ENCODE results near the gene TIMM22.
A peak's percentile ranks its signal among the peaks of the same experiment; 100 is the strongest.

Gene TIMM22

DNA sequence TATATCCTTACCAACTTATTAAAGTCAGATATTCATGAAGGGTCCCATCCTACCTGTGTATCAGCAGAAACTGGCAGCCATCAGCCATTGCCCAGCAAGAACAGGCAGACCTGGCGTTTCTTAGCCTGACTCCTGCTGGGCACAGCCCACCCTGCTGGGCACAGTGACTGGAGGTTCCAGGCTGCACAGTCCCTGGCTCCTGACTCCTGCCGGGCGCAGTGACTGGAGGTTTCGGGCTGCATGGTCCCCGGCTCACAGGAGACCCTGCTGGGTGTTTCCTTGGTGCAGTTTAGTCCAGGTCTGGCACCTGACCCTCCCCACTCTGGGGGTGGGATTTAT lies 6.7 kb downstream of the TIMM22 start:
- no peak for DNase-seq

DNA sequence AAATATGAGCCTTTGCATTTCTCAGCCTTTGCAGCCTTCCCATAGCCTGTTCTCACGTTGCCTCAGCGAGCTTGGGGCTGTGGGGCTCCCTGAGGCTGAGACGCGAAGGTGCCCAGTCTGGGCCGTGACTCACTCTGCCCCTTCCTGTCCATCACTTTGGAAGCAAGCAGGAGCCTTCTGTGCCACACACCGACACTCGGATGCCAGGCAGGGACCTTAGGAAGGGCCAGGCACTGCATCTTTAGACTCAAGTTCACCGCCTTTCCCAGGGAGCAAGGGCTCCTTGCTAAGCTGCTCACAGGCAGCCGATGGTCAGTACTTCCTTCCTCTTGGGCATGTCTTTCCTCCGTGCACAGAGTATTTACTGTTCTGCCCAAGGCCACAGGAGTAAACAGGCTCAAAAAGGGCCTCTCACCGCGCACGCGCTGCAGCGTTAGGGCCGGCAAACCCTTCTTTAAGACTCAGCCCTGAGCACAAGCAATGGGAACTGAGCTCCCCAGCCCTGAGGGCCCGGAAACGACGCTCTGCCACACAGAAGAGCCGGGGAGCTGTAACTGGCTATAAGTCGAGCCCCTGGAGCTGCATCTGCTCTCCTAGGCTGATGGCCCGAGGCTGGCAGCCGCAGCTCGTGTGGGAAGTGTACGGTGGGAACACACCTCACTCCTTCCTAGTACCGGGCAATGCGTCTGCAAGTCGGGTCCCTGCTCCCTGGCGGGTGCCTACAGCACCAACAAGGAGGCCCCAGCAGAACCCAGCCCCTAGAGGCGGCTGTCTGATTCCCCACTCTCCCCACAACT lies 7.2 kb downstream of the TIMM22 start:
- no peak for DNase-seq

DNA sequence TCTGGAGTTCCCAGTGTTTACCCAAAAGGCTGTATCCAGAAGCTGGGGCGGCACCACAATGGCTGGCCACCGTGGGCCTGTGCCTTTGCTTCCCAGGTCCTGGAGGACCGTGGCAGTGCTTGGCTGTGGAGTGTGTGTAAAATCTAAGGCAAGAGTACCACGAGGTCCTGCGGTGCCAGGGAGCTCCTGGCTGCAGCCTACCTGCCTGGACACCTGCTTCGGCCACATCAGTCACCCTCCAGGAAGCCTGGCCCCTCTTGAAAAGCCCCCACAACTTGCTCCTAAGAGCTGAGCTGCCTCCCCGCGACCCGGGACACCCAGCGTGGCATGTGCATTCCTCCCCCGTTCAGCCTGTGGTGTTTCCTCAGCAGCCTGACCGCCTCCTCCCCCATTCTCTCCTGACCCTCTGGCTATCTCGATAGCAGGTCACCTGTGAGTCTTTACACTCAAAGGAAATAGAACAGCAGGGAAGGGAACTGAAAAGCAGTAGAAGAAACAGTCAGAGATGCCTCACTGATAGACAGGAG lies 7.9 kb downstream of the TIMM22 start:
- DNase-seq: no peak

DNA sequence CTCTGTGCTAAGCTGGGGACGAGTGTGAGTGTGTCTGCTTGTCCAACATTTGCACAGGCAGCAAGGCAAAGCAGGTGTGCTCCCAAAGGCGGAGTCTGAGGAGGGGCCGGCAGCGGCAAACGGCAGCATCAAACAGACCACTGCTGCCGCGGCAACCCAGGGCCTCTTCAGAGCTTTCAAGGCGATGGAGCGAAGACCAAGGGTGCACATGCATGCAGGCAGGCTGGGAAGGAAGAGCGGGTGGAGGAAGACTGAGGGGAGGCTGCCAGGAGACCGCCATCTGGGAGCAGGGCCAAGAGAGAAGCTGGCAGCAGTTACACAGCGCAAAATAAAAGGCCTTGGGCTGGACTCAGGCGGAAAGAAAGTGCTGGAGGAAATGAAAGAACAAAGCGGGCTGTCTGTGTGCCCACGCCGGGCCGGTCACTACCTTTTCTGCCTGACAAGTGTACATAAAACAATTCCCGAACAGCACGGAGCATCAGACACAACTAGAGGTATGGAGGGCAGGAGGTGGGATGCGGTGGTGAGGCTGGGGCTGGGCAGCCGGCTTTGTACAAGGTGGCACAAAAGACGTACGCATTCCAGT lies 8.5 kb downstream of the TIMM22 start:
- DNase-seq: peak; percentile 63

DNA sequence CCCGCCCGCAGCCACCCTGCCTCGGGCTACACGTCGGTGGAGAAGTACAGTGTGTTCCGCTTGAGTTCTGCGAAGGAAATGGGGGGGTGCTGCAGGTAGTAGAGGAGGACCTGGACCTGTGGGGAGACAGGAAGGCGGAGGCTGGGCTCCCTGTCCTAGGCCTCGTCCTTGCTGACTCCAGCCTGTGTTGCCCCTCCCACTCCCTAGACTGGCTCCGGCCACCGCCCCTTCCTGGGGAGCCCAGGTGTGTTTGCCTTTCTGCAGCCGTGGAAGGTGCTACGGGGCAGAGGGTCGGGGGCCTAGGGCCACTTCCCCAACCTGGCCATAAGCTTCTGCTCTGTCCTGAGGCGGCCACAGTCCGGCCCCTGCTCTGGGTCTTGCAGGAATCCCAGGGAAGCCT lies 9.1 kb downstream of the TIMM22 start:
- DNase-seq: no peak

DNA sequence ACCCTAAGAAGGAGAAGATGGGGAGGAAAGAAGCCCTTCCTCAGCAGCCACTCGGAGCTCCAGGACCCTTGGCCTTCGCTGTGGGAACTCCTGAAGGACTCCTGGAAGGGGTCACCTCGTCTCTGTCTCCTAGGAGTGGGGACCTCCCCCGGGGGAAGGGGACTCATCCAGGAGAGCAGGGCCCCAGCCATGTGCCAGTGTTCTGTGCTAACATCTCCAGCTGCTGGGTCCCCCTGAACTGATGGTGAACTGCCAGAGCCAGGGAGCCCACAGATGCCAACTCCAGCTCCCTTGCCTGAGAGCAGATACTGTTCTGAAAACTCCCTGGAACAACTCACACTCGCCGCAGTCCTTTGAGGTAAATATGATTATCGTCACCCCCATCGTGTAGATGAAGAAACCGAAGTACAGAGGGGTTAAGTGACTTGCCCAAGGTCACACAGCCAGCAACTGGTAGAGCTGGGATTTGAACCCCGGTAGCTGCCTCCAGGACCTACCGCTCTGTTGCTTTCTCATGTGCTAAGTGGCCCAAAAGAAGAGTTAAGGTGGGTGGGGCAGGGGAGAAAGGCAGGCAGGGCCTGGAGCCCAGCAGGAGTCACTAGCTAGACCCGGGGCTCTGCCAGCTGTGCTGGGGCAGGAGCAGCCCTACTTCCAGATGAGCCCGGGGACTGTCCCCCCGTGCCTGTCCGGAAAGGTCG lies 10.5 kb downstream of the TIMM22 start:
- no peak for DNase-seq

DNA sequence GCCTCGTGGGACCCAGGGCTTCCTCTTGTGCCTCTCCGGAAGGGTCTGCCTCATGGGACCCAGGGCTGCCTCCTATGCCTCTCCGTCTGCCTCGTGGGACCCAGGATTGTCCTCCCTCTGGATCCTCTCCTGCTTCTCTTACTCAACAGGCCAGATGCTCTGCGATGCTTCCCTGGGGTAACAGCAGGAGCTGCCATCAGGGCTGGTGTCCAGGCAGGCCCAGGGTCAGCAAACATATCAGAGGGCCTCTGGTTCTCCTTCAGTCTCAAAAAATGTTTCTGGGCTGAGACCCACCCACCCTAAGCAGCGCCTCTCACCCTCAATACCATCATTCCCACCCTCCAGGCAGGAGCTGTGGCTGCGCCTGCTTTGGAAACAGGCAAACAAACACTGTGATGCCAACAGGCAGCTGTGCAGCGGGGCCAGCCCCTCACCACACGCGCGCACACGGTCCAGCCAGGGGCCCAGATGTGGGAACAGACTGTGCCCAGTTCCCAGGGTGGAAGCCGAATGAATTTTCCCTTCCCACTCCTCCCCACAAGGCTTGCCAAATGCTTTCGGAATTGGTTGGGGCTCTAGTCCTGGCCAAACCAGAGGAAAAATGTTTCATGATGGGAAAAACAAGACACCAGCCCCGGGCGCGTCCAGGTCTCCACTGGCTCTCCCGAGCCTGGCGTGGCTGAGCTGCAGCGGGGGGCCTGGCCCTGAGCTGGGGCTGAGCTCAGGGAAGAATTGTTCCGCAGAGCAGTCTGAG lies 11.3 kb downstream of the TIMM22 start:
- no peak for DNase-seq

DNA sequence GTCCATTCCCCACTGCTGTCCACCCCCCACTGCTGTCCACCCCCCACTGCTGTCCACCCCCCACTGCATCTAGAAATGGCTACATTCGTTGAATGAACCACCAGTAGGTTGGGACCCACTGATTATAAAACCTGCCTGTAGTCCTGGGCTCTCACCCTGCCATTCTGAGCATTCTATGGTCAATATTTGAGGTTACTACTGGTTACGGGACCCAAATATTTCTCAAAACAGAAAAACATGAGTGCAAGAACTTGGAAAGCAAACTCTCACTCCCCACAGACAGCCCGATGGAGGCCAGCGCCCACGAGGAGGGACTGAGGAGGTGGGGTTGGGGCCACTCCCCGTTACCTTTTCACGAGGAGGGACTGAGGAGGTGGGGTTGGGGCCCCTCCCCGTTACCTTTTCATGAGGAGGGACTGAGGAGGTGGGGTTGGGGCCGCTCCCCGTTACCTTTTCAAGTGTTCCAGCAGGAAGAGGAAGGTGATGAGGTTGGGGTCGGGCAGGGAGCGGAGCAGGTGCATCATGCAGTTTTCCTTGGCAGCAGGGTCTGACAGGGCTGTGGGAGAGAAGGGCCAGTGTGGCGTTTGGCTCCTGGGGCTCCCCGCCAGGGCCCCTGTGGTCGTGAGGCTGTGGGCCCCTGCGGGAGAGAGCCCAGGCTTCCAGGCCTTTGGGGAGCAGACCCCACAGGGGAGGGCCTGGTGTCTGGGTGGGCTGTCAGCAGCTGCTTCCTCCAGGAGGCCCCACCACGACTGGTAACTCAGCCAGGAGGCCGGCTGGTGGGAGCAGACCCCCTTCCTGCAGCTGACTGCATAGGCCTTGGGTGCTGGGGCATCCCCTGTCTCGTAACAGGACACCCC lies 12.5 kb downstream of the TIMM22 start:
- DNase-seq: no peak

DNA sequence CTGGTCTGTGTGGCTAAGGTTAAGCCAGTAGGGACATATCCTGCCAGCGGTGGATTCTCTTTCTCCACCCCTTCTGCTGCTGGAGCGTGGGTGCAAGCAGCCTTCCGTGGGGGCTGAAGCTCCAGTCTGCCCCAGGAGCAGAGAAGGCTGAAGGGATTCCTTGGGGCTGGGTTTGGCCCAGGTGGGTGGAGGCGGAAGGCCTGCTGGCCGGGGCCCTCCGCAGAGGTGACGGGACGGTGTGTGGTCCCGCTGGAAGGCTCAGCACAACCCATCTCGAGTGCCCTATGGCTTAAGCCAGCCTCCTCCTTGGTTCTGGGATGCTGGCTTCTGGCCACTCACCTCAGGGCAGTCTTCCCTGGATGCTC lies 13.1 kb downstream of the TIMM22 start:
- DNase-seq: no peak

DNA sequence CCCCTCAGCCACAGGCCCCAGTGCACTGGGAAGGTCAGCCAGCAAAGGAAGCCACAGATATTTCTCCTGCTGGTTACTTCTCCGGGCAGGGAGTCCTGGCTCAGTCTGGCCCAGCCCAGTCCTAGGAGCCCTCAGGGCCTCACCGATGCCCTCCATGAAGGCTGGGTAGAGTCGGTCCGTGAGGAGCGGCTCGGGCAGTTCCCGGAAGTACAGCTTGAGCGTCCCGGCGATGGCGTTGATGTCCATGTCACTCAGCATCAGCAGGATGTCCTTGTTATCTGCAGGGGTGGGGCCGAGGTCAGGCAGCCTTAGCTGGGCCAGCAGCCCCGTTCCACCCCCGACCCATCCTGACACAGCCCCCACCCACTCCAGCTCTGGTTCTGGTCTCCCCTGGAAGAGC lies 13.7 kb downstream of the TIMM22 start:
- DNase-seq: no peak

DNA sequence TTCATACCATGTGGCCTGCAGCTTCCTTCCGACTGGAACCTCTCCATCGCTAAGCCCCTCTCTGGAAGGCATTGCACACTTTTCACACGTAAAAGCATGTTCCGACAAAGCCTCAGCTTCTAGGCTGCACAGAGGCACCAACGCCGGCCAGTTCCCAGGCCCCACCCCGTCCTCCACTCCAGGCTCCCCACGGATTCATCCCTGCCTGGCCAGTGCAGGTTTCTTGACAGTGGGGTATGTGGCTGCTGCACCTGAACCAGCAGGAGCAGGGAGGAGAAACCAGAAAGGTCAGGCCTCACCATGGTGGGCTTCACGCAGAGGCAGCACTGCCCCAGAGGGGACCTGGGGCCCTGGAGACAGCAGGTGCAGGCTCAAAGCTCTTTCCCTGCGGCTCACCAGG lies 14.2 kb downstream of the TIMM22 start:
- DNase-seq: no peak

DNA sequence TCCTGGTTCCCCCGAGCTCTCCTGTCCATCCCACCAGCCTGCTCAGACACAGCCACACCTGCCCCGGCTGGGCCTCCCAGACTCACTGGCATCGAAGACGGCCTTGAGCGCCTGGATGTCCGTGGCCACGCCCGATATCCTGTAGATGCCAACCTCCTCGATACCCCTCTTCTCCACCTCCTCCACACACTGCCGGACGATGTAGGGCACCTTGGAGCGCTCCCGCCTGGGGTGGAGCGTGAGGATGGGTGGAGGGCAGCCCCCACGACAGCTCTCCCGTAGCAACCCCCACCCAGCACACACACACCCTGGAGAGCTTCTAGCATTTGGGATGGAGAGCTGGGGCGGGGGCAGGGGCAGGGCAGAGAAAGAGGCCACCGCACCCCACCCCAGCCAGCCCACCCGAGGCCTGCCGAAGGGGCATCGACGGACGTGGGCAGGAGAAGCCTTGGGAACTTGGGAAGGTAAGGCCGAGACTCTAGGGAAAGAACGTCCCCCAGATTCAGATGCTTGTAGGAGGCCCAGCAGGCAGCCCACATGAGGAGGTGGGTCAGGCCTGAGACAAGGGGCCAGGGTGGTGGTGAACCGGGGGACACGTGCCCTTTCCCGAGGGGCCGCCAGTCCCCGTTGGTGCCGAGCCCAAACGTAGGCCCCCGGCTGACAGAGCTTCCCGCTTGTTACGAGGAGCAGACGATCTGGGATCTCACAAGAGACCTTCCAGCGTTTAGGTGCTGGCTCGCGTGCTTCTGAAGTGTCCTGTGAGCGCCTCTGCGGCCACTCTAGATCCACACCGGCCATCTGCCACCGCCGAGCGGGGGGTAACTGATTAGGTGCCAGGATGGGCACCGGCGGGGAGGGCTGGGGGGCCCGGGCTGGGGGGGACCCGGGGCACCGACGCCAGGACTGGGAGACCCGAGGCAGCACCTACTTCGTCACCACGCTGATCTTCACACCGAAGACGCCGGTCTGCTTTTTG lies 15.1 kb downstream of the TIMM22 start:
- DNase-seq: no peak

DNA sequence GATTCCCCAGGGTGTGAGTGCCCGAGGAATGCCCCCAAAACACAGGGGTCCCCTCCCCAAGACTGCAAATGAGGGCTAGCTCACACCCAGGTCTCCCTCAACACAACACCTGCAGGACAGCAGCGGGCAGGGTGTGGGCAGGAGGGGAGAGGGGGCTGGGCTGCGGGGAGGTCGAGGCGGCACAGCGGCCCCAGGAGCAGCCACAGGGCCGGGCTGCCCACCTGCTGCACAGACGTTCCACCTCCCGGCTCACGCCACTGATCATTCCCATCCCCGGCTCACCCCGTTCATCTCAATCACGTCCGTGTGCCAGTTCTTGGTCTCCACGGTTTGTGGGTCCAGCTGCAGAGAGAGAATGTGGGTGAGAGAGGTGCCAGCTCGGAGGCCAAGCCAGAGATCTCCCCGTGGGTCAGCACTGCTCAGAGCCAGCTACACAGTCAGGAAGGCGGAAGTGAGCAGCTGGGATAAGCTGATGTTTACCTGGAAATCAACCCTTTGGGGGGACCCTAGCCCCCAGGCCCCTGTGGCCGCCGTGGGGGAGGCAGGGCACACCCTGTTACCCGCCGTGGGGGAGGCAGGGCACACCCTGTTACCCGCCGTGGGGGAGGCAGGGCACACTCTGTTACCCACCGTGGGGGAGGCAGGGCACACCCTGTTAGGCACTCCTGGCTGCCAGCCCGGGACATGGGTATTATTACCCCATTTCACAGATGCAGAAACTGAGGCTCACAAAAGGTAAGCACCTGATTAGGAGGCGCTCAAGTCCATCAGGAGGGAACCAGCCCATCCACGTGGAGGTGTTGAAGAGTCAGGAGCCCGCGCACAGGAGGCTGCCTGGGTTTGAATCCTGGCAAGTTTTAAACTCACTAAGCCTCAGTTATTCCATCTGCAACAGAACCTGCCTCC lies 16.1 kb downstream of the TIMM22 start:
- DNase-seq: no peak

DNA sequence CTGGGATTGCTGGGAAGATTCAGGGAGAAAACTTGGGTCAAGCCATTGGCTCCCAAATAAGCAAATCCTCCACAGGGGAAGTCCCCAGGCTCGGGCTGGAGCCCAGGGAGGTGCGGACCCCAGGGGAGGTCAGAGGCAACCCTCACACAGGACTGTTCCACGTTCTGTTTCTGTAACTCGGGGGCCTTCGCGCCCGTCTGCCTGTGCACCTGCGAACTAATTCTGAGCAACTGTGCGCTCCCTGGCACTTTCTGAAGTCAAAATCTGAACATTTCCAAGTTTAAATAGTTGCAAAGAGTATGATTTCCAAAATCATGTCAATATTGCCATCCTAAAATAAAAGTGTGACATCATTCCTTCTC lies 16.8 kb downstream of the TIMM22 start:
- no peak for DNase-seq

DNA sequence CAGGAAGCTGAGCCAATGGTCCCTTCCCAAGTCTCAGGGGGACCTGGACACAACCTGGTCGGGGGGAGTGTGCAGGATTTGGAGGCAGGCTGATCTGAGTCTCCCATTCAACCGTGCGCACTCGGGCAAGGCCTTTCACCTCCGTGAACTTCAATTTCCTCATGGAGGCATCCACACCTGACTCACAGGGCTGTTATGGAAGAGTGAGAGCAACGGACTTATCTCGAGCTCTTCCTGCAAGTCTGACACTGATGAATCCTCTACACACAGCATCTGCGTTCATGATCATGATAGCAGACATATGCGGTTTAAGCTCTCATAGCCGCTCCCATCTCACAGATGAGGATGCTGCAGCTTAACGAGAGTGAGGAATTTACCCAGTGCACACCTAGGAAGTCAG lies 21.6 kb downstream of the TIMM22 start:
- no peak for DNase-seq

DNA sequence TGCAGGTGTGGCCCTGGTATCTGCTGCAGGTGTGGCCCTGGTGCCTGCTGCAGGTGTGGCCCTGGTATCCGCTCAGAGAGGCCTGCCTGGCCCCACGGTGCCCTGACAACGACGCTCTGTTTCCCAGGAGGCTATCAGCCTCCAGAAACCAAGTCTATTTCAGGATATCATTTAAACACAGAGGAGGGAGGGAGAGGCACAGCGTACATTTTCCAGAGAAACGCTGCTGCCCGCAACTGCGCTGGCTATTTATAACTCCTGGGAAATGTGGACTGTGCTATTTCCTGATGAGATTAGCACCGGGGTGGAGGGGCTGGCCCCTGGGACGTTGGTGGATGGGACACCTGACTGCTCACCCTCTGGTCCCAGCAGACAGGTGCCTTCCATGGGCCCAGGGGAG lies 22.5 kb downstream of the TIMM22 start:
- no peak for DNase-seq

DNA sequence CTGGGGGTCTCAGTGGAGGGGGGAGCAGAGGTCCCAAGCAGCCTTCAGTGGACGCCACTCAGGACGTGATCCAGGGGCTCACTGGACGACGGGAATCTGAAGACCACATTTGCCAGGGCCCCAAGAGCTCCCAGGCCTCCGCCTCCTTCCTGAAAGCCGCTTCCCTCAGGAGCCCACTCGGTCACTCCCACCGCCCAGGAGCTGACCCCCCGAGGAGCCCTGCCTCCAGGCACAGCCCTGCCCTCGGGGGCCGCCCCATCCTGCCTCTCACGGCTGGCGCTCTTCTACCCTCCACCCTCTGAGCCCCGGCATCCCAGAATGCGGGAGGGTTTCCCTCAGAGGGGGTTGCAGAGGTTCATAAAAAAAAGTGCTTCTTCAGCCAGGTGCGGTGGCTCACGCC lies 24.2 kb downstream of the TIMM22 start:
- DNase-seq: no peak

DNA sequence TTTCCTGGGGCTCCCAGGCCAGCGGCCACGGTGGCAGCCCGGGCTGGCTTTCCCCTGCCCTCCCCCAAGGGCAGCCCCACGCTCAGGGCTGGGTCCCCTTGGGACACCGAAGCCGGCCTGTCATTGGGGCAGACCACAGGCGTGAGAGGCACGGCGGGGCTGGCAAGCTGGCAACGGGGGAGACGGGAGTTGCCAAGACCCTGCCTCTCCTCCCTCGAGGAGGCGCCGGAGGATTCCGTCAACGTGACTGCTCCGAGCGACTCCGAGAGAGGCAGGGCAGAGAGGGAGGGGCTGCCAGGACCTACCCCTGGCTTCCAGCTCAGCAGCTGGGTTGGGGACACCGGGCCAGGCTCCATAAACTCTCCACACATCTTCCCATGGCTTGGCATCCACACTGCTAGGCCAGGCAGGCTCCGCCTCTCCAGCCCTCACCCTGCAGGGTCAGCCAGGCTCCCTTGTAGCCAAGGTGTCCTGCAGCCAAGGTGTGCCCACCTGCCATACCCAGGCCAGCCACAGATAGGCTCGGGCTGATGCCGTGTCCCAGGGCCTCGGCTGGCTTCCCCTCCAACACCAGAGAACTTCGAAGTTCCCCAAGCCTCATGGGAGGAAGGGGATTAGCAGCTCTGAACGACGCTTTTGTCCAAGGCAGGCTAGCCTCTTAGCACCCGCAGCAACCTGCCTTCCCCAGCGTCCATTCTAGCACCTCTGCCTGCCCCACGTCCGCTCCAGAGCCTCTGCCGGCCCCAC lies 25.5 kb downstream of the TIMM22 start:
- DNase-seq: no peak

DNA sequence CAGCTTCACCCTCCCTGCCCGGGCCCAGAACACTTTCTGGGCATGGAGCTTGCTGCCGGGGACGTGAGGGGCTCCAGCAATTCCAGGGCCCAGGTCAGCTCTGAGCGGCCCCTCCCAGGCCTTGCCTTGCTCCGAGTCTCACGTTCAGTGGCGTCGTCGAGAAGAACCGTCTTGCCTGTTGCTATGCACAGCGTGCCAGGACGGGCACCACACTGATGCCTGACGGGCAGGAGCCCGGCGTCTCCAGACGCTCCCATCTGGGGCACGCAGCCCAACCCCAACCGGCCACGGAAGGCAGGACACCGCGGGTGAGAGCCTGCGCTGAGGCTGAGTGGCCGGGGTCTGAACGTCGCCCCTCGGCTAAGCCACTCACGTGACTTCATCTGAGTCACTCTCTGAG lies 27.1 kb downstream of the TIMM22 start:
- no peak for DNase-seq

Measured in NCI-H1105 (cell line).